Occipital lobe (tissue), 2 donors: Measurements from ENCODE around the gene MMP28. TPM values are rescaled to one million over a fixed set of nuclear protein-coding genes. Genes with fewer than 3 reads are reported as not detected.

Experiments used
- DNase-seq: peaks from one replicate; lab custom pipeline; 2025; lab: John Stamatoyannopoulos, UW
- total RNA-seq: library from RNA; depleted of rRNA; stranded (reverse); fragments of >200 nt; gene quantifications from one replicate; pipeline ENCODE4 v1.2.3, GENCODE V29; 2014

MMP28 gene, protein sequence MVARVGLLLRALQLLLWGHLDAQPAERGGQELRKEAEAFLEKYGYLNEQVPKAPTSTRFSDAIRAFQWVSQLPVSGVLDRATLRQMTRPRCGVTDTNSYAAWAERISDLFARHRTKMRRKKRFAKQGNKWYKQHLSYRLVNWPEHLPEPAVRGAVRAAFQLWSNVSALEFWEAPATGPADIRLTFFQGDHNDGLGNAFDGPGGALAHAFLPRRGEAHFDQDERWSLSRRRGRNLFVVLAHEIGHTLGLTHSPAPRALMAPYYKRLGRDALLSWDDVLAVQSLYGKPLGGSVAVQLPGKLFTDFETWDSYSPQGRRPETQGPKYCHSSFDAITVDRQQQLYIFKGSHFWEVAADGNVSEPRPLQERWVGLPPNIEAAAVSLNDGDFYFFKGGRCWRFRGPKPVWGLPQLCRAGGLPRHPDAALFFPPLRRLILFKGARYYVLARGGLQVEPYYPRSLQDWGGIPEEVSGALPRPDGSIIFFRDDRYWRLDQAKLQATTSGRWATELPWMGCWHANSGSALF
- 8.9 TPM for total RNA-seq

DNA sequence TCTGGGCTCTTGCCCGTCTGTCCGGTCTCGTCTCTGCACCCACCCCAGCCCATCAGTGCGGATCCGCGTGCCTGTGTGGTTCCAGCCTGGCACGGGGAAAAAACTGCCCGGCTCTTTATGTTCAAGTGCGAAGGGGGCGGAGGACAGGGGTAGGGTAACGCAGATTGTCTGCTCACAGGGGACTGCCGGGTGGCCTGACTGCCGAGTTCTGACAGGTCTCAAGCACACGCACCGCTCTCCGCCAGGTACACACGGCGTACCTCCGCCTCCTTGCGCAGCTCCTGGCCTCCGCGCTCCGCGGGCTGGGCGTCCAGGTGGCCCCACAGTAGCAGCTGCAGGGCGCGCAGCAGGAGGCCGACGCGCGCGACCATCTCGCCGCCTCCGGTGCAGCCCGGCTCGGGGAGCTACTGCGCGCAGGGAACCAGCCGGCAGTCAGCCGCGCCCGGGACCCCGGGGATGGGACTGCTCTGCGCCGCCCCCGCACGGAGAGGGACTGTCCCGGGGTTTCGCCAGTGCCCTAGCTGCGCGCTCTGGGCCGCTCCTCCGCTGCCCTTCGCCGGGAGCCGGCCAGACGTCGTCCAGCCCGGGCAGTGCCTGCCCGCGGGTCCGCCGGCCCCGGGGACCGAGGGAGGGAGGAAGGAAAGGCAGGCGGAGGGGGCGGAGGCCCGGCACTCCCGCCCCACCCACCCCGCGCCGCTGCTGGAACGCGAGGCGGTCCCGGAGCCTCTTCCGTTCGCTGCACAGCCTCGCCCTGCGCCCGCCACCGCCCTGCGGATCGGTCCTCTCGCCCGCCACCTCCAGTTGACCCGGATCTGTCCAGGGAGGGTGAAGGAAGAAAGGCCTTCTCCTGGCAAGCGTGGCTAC lies at the start of gene MMP28:
Gene MMP28, minus strand, starts transcription at position 635 of the 864 bp plus-strand sequence. Its CDS starts 264 bp downstream, at position 371.
- DNase-seq = no peak

DNA sequence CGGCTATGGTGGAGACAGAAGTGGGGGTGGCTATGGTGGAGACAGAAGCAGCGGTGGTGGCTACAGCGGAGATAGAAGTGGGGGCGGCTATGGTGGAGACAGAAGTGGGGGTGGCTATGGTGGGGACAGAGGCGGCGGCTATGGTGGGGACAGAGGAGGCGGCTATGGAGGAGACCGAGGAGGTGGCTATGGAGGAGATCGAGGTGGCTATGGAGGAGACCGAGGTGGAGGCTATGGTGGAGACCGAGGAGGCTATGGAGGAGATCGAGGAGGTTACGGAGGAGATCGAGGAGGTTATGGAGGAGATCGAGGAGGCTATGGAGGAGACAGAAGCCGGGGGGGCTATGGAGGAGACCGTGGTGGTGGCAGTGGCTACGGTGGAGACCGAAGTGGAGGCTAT lies 49.1 kb upstream of the MMP28 start:
- no peak for DNase-seq

DNA sequence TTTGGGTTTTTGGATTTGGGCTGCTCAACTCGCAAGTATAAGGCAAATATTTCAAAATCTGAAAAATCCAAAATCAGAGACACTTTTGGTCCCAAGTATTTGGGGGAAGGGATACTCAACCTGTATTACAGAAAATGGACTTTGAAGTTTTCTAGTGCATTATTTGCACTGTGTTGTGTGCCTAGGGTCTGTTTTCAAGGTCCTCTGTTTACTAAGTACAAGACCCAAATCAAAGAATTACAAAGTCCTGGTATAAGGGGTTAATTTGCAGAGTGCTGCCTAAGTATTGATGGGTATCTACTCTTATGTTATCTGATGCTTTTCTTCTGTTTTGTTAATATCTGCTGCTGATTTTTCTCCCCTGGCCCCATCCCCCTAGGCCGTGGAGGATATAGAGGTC lies 48.3 kb upstream of the MMP28 start:
- DNase-seq = no peak

DNA sequence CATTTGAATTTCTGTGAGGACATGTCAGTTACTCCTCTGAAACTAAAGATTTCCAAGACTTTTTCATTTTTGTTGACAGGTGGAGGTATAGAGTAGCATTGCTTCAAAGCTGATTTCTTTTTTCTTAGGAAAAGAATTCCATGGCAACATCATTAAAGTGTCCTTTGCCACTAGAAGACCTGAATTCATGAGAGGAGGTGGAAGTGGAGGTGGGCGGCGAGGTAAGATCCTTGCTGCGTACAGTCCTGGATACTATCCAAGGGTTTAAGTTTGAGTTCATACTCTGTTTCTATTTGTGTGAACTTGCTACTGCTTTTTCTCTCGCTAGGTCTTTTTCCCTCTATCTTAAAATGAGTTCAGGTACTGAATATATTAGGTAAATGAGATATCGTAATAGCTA lies 46.8 kb upstream of the MMP28 start:
- no peak for DNase-seq

DNA sequence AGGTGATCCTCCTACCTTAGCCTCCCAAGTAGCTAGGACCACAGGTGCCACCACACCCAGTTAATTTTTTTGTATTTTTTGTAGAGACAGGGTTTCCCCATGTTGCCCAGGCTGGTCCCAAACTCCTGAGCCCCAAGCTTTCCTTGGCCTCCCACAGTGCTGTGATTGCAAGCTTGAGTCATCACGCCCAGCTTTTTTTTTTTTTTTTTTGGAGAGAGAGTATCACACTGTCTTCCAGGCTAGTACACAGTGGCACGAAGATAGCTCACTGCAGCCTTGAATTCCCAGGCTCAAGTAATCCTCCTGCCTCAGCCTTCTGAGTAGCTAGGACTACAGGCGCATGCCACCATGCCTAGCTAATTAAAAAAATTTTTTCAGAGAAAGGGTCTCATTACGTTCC lies 46.1 kb upstream of the MMP28 start:
- DNase-seq = peak; percentile 6

DNA sequence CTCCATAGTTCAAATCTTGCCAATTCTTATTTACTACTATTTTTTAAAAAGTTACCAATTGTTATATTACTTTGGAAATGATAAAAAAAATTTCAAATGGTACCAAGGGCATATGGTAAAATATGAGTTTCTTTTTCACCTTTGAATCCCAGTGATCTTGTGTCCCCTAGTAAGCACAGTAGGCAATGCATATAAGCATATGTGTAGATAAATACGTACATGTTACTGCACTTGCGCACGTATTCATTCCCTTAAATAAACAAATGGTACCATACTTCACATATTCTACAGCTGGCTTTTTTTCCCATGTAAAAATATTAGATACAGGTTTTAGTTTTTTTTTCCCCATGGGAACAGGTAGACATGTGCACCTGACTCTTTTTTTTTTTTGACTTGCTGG lies 45.7 kb upstream of the MMP28 start:
- no peak for DNase-seq

DNA sequence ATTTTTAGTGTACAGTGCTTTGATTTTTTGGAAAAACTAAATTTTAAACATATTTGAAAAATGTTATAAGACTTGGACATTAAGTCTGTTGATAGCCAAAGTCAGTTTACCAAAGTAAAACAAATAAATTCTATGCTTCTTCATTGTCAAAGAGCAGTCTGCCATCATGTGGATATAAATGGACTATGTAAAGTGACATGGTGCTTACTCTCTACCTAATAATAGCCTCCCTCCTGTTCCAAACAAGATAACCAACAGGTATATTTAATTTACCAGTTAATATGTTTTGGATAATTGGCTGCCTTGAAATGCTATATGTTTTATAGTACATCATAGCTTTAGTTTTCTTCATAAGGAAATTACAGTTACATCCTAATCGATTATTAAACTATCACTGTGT lies 29.8 kb upstream of the MMP28 start:
- no peak for DNase-seq

DNA sequence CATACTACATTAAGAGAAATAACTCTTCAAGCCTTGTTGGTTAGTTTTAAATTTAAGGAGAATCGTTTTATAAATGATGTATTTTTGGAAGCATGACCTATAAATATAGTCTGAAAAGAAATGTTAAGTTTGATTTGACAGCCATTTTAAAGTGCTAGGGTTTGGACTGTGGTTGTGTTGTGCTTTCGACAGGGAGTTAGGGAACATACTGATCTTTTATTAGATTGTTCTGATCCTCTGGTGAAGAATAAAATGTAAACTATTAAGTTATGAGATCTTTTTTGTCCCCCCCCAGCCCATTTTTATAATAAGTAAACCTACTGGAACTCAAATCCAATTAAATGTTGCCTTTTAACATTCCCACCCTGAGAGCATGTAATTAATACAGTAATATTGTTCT lies 25.9 kb upstream of the MMP28 start:
- no peak for DNase-seq

DNA sequence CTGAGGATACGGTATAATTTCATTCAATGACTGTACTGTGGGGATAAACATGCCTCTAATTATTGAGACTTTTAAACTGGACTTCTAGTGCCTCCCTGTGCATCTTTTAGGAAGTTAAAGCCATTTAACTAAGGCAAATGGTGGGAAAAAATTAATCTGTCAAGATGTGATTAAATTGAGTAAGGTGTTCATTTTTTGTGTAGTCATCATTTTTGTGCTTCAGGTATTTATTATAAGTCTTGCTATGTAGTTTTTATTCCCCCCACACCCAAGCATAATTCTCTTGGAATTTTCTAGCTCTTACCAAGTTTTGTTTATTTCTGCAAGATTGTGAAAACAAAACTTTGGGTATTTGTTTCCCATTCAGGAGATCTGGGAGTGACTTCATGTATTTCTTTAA lies 24.0 kb upstream of the MMP28 start:
- no peak for DNase-seq

DNA sequence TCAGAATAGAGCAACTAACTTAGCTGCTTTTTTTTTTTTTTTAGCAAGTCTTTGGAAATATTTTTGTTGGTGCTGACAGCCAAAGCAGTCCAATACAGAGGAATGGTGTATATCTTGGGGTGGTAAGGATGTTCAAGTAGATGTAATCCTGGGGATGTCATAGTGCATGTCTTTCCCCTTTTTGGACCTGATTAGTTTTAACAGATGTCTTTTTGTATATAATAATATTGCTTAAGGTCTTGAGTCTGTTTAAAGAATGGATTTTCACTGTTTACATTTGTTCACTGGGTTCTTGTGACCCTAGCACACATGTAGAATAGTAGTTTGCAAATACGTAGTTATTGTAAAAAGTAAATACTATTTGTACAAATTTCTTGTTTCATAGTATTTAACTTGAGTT lies 21.8 kb upstream of the MMP28 start:
- no peak for DNase-seq

DNA sequence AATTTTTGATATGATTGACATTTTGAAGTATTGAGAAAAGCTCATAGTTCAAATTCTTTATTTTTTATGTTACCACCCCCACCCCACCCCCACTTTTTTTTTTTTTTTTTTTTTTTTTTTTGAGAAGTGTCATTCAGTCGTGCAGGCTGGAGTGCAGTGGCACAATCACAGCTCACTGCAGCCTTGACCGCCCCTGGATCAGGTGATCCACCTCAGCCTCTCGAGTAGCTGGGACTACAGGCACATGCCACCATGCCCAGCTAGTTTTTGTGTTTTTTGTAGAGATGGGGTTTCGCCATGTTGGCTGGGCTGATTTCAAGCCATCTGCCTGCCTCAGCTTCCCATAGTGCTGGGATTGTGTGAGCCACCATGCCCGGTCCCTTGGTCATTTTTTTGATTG lies 21.3 kb upstream of the MMP28 start:
- DNase-seq = no peak

DNA sequence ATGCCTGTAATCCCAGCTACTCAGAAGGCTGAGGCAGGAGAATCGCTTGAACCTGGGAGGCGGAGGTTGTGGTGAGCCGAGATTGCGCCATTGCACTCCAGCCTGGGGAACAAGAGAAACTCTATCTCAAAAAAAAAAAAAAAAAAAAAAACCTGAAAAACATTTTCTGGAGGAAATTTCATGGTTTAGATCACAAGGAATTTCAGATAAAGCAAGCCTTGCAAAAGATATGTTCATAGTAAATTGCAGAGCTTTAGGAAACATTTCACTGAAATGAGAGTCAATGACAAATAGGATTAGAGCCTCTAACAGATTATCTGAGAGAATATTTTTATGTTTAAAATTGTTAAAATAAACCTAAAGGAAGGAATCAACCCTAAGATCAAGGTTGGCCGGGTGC lies 17.0 kb upstream of the MMP28 start:
- DNase-seq = no peak

DNA sequence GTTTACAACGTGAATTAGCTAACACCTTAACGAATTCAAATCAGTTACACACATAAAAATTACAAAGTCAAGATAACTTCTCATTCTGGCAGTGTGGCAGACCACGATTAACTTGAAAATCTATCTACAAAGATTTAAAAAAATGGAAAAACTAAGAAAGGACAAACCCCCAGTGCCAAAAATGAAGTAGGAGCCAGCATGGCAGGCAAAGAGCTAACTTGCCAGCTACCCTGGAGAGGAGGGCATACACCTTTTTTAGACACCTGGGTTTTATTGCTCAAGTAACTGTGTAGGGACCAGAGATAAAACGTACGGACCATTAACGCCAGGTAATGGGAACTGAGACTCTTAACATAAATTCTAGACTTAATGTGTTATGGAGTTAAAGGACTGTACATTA lies 16.3 kb upstream of the MMP28 start:
- DNase-seq = no peak

DNA sequence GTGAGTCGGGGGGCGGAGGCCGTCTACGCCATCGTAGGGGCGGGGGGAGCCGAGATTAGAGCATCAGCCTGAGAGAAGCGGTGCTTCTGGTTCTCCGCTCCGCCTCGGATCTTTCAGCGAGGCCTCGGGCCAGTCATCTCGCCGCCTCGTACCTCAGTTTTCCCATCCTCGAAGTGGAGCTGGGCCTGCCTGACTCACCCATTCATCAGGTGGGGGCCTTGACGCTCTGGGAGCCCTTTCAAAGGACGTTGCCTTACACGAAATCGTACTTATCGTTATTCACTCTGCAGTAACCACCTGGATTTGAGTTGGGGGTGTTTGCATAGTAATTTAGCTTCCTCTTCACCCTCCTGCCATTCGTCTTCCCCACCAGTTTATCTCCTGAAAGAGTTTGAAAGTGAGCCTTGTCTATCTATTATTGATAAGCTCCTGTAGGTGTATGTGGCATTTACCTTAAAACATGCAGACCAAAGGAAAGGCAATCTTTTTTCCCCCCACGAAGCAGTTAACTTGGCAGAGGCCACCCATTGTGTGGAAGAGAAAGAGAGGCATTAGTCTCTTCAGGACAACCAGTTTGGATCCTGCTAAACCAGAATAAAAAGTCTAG lies 14.5 kb upstream of the MMP28 start:
- DNase-seq = peak; percentile 67

DNA sequence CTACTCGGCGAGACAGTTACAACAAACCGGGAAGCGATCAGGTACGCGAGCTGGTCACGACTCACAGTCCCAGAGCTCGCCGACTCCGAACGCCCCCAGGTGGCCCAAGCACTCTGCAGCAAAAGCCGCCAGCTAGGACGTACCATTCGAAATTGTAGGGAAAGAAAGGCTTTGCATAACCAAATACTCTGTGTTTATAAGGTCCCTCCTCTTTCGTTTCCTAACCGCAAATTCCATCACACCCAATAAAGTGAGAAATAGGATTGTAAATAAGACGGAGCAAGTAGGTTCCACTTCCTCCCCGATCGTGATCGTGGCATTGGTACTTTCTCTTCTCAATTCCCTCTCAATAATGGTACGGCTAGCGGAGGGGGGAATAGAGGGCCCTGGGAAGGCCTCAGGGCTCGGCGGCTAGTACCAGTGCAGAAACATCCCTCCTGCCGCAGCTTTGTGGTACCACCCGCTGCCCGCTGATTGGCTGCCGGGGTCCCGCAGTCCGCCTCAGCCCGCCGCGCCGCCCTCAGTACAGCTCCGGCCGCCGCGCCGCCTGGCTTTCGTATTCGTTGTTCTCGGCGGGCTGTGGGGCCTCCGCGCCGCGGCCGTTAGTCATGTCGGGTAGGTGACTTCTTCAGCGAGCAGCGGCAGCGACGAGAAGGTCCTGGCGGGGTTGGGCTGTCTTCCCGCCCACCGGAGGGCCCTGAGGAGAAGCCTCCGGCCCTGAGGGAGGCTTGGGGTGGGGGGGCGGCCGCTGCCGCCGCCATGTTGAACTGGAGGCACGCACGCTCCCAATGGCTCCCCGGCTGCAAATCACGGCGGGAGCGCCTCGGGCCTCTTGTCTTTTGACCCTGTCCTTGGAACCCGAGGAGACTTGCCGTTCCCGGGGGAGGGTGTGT lies 13.8 kb upstream of the MMP28 start, which contains the start of gene TAF15:
Gene TAF15, plus strand, starts transcription at position 523 of the 893 bp plus-strand sequence. Its CDS starts 86 bp downstream, at position 609.
- DNase-seq = peak; percentile 95

DNA sequence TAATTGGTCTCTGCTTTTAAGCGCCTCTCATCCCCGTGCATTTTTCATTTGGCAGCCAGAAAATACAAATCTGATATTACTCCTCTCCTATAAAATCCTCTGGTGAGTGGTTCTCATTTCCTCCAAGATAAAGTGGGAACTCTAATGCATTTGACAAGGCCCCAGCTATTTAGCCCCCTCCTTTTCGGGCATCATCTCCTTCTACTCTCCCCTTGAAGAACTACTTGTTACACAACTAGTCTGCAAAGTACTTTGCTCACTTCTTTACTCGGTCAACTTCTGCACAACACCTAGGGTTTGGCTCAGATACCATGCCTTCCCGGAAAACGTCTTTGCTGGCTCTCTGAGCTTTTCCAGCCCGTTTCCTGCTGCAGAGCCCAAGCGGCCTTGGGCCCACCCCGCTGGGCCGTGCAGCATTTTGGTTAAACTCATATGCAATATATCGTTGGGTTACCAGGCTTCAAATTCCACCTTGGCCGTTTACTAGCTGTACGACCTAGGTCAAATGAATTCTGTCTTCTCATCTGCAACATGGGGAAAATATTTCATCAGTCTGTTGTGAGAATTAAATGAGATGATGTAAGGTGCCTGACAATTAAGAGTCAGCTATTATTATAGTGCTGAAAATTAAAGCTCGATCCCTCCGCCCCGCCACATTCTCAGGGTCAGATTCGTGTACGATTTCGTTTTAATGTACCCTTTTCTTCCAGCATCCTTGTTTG lies 13.0 kb upstream of the MMP28 start:
- no peak for DNase-seq

DNA sequence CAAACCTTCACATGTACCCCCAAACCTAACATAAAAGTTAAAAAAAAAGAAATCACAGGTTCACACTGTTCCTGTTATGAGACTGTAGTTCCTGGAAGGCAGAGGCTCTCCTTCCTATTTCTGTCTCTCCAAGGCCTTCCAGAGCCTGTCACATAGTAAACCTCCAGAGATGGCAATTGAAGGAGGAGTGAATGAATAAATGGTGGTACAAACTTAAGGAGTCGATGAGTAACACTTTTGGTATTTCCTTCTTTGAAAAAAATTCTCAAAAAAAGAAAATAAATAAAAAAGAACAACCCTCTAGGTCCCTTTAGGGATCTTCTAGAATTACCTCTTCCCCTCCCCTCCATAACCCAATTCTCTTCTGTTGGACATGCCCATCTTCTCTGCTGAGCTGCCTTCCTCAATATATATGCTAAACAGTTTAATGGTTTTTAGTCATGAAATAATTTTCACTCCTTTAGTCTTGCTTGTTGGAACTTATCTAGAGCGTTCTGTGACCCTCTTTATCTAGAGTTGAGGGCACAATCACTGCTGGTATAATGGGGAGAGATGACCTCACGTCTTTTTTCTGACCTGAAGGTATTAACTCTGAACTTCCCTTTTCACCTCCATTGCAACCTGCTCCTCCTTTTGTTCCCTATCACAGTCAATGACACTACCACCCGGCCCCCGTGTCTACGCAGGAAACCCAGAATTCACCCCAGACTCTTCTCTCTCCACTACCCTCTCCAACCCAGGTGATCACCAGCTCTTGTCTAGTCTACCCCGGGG lies 12.1 kb upstream of the MMP28 start:
- DNase-seq = no peak

DNA sequence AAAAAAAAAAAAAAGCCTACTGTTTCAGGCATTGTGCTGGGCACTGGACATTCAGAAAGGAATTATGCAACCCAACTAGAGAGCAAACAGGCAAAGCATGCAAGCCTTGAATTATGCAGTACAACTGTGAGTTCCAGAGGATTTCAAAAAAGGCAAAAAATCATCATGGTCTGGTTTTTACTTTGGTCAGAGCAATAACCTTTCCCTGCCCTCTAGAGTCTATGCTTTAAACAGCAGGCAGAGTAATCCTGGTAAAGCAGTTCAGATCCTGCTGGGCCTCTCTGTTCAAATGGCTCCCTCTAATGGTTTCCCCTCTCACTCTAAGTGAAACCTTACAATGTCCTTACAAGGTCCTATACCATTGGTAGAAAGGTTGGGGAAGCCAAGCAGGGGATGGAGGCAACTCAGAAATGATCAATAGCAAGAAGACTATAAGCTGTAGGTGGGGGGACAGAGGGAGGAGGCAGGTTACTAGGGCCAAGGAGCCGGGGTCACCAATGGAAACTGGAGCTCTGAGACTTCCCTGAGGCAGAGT lies 9.3 kb upstream of the MMP28 start:
- DNase-seq = no peak

DNA sequence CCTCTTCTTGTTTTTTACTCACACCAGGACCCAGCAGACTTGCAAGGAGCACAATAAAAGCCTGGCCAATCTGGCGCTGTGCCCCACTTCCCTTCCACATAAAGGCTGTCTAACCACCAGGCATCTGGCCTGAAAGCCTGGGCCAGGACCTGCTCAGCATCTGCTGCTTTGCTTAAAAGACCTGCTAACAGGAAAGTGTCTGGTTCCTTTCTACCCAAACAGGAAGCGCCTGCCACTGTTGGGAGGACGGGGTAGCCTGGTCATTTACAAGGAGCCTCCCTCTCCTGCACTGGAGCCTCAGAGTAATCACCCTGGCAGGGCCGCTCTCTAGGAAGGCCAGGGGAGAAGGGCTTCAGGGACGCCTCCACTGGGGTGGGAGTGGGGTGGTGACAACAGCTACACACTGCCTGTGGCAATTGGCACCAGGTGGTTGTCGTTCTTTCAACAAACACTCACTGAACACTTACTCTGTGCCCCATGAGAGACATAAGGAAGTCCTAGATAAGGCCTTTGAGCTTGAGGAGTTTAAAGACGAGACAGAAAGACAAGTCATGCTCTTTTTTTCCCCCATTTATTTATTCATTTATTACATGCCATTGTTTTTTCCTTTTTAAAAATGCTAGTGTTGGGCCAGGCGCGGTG lies 6.3 kb upstream of the MMP28 start:
- DNase-seq = peak; percentile 34
